Upper lobe of left lung (tissue), 4 donors: ENCODE data around the gene DYRK3.

Experiments used
- POLR2AphosphoS5 ChIP-seq, 2 donors: sonication (generic); formaldehyde crosslinking; IDR thresholded peaks; one replicate each; pipeline ENCODE4 v1.5.1; 2017; ENCODE audit warnings: antibody characterized with exemption in 2 of 2
- TF ChIP-seq, protein P1 (sequence below), 6 experiments: fragments of 450-650 bp in 4 of 6; fragments of 200-600 bp in 2 of 6; sonication (generic) in 2 of 6; IDR thresholded peaks; one replicate each; pipeline ENCODE4 v1.5.1; 2016 to 2019; ENCODE audit warnings: antibody characterized with exemption in 6 of 6

DNA sequence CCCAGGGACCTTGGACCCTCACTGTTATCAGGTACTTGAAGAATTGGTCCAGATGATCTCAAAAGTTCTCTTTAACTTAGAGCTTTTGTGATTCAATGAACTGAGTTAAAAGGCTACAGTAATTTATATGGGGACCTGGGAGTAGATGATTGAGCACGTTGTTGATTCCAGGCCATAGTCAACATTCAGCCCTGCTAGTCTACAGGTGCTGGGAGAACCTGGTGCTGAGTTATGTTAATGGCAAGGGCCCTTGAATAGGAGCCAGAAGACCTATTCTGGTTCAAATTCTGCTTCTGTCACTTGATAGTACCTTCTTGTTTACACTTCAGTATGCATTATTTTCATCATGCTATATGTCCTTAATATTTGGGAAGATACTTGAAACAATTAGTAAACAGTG lies 11.2 kb downstream of the DYRK3 start:
- TF ChIP-seq, protein P1, sequence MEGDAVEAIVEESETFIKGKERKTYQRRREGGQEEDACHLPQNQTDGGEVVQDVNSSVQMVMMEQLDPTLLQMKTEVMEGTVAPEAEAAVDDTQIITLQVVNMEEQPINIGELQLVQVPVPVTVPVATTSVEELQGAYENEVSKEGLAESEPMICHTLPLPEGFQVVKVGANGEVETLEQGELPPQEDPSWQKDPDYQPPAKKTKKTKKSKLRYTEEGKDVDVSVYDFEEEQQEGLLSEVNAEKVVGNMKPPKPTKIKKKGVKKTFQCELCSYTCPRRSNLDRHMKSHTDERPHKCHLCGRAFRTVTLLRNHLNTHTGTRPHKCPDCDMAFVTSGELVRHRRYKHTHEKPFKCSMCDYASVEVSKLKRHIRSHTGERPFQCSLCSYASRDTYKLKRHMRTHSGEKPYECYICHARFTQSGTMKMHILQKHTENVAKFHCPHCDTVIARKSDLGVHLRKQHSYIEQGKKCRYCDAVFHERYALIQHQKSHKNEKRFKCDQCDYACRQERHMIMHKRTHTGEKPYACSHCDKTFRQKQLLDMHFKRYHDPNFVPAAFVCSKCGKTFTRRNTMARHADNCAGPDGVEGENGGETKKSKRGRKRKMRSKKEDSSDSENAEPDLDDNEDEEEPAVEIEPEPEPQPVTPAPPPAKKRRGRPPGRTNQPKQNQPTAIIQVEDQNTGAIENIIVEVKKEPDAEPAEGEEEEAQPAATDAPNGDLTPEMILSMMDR (IDR thresholded peaks at IDR 0.05) = no peak
- TF ChIP-seq POLR2AphosphoS5 (IDR thresholded peaks at IDR 0.05) = no peak
